Right kidney (tissue), 1 donor: ENCODE results near the gene TSPAN17.

Source experiments
- DNase-seq: peaks from one replicate; pipeline ENCODE4 v3.0.0-alpha.2; 2016

Gene TSPAN17

DNA sequence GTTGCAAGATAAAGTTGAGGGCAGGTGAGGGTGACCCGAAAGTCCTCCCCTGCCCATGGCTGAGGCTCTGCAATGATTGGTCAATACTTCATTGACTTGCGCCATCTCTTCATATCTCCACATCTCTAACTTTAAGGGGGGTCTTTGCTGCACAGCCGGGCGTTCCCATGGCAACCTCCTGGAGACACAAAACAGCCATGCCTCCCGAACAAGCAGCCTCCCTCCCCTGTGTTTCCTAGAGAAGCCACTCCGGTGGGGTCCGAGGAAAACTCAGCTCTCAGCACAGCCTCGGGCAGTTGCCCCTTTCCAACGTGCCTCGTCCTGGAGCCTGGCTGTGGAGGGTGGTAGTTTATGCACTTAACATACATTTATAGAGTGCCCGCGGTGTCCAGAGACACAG is 57.5 kb downstream of the TSPAN17 start:
- no peak for DNase-seq
